Ishikawa (cell line): ENCODE results near the gene GAS7.

ENCODE experiments used
- CREB1 ChIP-seq: IDR thresholded peaks from 2 replicates; pipeline ENCODE4 v1.6.1; 2012; ENCODE audit warnings: low read depth
- EP300 ChIP-seq: IDR thresholded peaks from 2 replicates; pipeline ENCODE4 v1.6.1; 2012; ENCODE audit warnings: borderline replicate concordance
- MAX ChIP-seq: IDR thresholded peaks from 2 replicates; pipeline ENCODE4 v1.6.1; 2012
- TAF1 ChIP-seq: IDR thresholded peaks from 2 replicates; pipeline ENCODE4 v1.6.1; 2012; ENCODE audit warnings: low read depth, mild to moderate bottlenecking
- TEAD4 ChIP-seq: IDR thresholded peaks from 2 replicates; pipeline ENCODE4 v1.6.1; 2012
- YY1 ChIP-seq: IDR thresholded peaks from 2 replicates; pipeline ENCODE4 v1.6.1; 2012; ENCODE audit warnings: low read depth
- ZBTB7A ChIP-seq: IDR thresholded peaks from 2 replicates; pipeline ENCODE4 v1.6.1; 2012; ENCODE audit warnings: low read depth

GRCh38 chr17:9894231-9894630 is 304.2 kb downstream of the GAS7 start:
- TF ChIP-seq TEAD4 (no peak), ZBTB7A (no peak), CREB1 (no peak), TAF1 (no peak), YY1 (no peak), EP300 (no peak), MAX (no peak)
